ENCODE results near the gene ACTN2.
A peak's percentile ranks its signal among the peaks of the same experiment; 100 is the strongest.

ACTN2 gene

DNA sequence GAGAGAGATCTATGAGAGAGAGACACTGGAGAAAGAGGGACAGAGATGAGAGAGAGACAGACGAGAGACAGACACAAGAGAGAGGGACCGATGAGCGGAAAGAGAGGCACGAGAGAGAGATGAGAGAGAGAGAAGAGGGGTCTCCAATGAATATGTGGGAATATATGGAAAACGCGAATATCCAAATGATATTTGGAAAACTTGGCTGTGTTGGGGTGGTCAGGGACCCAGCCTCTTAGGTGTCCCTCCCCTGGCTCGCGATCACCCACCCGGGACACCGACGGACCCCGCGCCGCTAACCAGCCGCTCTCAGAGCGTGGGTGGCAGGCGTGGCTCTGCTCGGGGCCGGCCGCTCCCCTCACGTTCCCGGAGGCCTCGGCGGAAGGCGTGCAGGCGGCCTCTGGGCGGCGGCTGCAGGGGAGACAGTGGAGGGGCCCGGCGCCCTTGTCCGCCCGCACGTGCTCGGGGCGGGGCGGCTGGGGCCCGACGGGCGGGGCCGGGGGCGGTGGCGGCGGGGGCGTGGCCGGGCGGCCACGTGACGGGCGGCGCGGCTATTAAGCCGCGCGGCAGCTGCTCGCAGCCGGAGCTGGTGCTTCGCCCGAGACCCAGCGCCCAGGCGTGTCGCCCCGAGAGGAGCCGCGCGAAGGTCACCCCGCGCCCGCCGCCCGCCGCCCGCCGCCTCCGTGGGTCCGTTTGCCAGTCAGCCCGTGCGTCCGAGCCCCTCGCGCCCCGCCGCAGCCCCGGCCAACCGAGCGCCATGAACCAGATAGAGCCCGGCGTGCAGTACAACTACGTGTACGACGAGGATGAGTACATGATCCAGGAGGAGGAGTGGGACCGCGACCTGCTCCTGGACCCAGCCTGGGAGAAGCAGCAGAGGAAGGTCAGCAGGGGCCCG is at the start of gene ACTN2:
Gene ACTN2, plus strand, starts transcription at position 583 of the 898 bp plus-strand sequence. Its CDS starts 175 bp downstream, at position 758.
- TF ChIP-seq, protein P1, sequence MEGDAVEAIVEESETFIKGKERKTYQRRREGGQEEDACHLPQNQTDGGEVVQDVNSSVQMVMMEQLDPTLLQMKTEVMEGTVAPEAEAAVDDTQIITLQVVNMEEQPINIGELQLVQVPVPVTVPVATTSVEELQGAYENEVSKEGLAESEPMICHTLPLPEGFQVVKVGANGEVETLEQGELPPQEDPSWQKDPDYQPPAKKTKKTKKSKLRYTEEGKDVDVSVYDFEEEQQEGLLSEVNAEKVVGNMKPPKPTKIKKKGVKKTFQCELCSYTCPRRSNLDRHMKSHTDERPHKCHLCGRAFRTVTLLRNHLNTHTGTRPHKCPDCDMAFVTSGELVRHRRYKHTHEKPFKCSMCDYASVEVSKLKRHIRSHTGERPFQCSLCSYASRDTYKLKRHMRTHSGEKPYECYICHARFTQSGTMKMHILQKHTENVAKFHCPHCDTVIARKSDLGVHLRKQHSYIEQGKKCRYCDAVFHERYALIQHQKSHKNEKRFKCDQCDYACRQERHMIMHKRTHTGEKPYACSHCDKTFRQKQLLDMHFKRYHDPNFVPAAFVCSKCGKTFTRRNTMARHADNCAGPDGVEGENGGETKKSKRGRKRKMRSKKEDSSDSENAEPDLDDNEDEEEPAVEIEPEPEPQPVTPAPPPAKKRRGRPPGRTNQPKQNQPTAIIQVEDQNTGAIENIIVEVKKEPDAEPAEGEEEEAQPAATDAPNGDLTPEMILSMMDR (IDR thresholded peaks at IDR 0.05; ENCODE audit: low read depth, low read length, missing control alignments), result no peak
- no peak for DNase-seq (ENCODE audit: extremely low read depth, low read depth)
- H3K4me3 ChIP-seq (replicated peaks; ENCODE audit: low read depth, low read length), result peak within 1 kb of the TSS; percentile 31

DNA sequence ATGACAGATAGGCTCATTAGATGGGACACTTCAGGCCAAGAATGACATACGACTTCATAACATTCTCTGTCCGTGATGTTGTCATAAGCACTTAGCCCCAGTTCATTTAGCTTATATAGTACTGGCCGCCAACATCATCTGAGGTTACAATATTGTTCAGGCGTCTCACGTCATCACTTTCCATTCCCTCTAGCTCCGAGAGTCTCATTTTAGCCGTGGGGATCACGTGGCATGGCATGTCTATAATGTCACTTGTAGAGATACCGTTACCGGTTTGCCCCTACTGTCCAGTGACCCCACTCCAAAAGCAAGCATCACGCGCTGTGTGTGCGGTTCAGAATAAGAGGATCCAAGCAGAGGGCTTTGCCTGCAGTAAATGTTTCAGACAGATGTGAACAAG is 47.4 kb upstream of the ACTN2 start:
- no peak overlapping the region for H3K4me3 ChIP-seq (replicated peaks; ENCODE audit: low read depth, low read length)
- TF ChIP-seq, protein P1 (IDR thresholded peaks at IDR 0.05; ENCODE audit: low read depth, low read length, missing control alignments), result no peak
- no peak for DNase-seq (ENCODE audit: extremely low read depth, low read depth)

DNA sequence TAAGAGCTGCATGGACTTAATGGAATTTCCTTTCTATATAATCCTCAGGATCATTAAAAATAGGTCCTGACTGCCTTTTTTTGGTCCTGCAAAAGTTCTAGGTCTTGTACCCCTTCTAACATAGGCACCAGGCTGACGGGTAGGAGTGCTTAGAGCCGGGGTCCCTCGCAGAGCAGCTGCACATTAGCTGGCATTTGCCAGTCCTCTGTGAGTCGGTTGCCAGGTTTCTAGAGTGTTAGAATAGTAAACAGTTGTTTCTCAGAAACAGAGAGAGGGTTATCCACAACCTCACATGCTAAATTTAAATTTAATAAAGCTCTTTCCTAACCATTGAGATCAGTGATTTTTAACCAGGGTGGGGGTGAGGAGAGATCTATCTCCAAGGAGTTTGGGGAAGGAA is 46.6 kb upstream of the ACTN2 start:
- no peak for DNase-seq (ENCODE audit: extremely low read depth, low read depth)
- TF ChIP-seq, protein P1 (IDR thresholded peaks at IDR 0.05; ENCODE audit: low read depth, low read length, missing control alignments), result no peak
- H3K4me3 ChIP-seq (replicated peaks; ENCODE audit: low read depth, low read length), result no peak overlapping the region

DNA sequence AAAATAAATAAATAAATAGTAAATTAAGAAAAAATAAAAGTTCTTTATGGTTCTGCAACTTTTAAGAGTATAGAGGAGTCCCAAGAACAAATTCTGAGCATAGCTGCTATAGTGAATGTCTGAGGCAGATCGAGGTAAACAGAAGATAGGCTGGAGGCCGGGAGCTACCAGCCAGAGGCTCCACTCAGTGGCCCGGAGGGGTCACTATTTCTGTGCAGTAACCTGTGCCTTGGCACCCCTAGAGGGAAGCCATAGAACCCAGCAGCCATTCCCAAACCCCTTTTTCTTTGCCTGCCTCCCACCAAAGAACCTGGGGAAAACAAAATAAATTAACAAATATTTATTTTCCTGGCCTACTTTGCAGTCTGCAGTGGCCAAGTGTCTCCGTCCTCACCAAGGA is 43.5 kb upstream of the ACTN2 start:
- DNase-seq (ENCODE audit: extremely low read depth, low read depth), result no peak
- no peak overlapping the region for H3K4me3 ChIP-seq (replicated peaks; ENCODE audit: low read depth, low read length)
- TF ChIP-seq, protein P1 (IDR thresholded peaks at IDR 0.05; ENCODE audit: low read depth, low read length, missing control alignments), result no peak

DNA sequence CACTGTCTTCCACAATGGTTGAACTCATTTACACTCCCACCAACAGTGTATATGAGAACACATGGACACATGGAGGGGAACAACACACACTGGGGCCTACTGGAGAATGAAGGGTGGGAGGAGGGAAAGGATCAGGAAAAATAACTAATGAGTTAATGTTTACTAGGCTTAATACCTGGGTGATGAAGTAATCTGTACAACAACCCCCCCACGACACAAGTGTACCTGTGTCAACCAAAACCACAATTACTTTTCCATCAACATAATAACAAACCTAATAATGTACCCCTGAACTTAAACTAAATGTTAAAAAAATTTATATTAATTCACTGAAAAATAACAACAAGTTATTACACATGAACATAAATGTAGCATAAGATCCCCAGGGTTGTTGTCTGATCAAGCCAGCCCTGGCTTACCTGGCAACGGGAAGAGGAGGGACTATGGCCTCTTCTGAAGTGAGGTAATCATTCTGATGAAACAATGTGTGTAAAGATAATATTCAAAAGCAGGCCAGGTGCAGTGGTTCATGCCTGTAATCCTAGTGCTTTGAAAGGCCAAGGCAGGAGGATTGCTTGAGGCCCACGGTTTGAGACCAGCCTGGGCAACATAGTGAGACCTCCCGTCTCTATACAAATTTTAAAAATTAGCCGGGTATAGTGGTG is 41.2 kb upstream of the ACTN2 start:
- TF ChIP-seq, protein P1 (IDR thresholded peaks at IDR 0.05; ENCODE audit: low read depth, low read length, missing control alignments), result no peak
- no peak for DNase-seq (ENCODE audit: extremely low read depth, low read depth)
- H3K4me3 ChIP-seq (replicated peaks; ENCODE audit: low read depth, low read length), result no peak overlapping the region

DNA sequence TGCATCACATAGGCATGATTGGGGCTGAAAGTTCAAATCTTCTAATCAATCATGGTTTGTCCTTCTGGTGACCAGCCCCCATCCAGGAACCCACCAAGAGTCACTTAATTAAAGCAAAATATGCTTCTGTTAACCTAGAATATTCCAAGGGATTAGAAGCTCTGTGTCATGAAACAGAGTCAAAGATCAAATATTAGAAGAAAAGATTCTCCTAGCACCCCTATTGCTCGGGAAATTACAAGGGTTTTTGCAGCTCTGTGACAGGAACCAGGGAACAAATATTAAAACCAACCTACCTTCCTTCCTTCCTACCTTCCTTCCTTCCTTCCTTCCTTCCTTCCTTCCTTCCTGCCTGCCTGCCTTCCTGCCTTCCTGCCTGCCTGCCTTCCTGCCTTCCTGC is 31.8 kb upstream of the ACTN2 start:
- TF ChIP-seq, protein P1 (IDR thresholded peaks at IDR 0.05; ENCODE audit: low read depth, low read length, missing control alignments), result no peak
- DNase-seq (ENCODE audit: extremely low read depth, low read depth), result no peak
- no peak overlapping the region for H3K4me3 ChIP-seq (replicated peaks; ENCODE audit: low read depth, low read length)
